Right atrium auricular region (tissue), 2 donors: ENCODE data around the gene PLLP. TPM values are rescaled to one million over a fixed set of nuclear protein-coding genes. Genes with fewer than 3 reads are reported as not detected.

Experiments
- DNase-seq: peaks from one replicate; pipeline ENCODE4 v3.0.0-alpha.2; 2019; ENCODE audit warnings: low spot score
- H3K27ac ChIP-seq, 2 donors: fragments of 200-600 bp; sonication (generic); 1 replicate in 1 of 2; 2 replicates in 1 of 2; pipeline ENCODE4 v1.5.1; 2016 to 2019
- H3K27me3 ChIP-seq, 2 donors: fragments of 200-600 bp; sonication (generic); one replicate each; pipeline versions ENCODE4 v1.5.1 to v1.6.0; 2017 to 2019
- H3K36me3 ChIP-seq: fragments of 200-600 bp; sonication (generic); one replicate; pipeline ENCODE4 v1.5.1; 2016
- H3K4me1 ChIP-seq, 2 donors: fragments of 200-600 bp; sonication (generic); one replicate each; pipeline versions ENCODE4 v1.5.1 to v1.6.0; 2017 to 2019
- H3K4me3 ChIP-seq, 2 donors: fragments of 200-600 bp; sonication (generic); 1 replicate in 1 of 2; 2 replicates in 1 of 2; pipeline ENCODE4 v1.5.1; 2017 to 2019; ENCODE audit warnings: mild to moderate bottlenecking in 1 of 2, moderate library complexity in 1 of 2
- H3K9me3 ChIP-seq, 2 donors: fragments of 200-600 bp; sonication (generic); one replicate each; pipeline ENCODE4 v1.5.1; 2019
- CTCF ChIP-seq, 2 donors: fragments of 200-600 bp; sonication (generic); IDR thresholded peaks; one replicate each; pipeline ENCODE4 v1.5.1; 2019; ENCODE audit warnings: antibody characterized with exemption in 2 of 2
- total RNA-seq, 2 donors: library from RNA; depleted of rRNA; stranded (reverse); fragments of >200 nt; gene quantifications; one replicate each; pipeline ENCODE4 v1.1.0, GENCODE V29; 2016

PLLP gene
- total RNA-seq, 2 donors from 2014 or later: 14.4 to 22.4 TPM

GRCh38 chr16:57282510-57283213 is 1.8 kb downstream of the PLLP start:
- Histone ChIP-seq H3K4me3 (no peak overlapping the region), H3K9me3 (no peaks in the 10 kb centered on the region), H3K27ac (no peak overlapping the region), H3K36me3 (no peaks in the 10 kb centered on the region), H3K27me3 (no peaks in the 10 kb centered on the region), H3K4me1 (peaks cover 0 to 16% of the 10 kb centered on the region in 2 donors)
- no peak for TF ChIP-seq CTCF (IDR thresholded peaks at IDR 0.05)
- DNase-seq: no peak

GRCh38 chr16:57281791-57282190 is 2.7 kb downstream of the PLLP start:
- no peaks in the 10 kb centered on the region for H3K9me3 ChIP-seq
- H3K27ac ChIP-seq: no peak overlapping the region
- H3K36me3 ChIP-seq: no peaks in the 10 kb centered on the region
- no peak overlapping the region for H3K4me3 ChIP-seq
- peaks cover 0 to 25% of the 10 kb centered on the region in 2 donors for H3K4me1 ChIP-seq
- H3K27me3 ChIP-seq: no peaks in the 10 kb centered on the region
- no peak for DNase-seq
- TF ChIP-seq CTCF (IDR thresholded peaks at IDR 0.05): no peak

GRCh38 chr16:57279780-57280638 is 4.5 kb downstream of the PLLP start:
- Histone ChIP-seq H3K36me3 (no peaks in the 10 kb centered on the region), H3K4me3 (no peak overlapping the region), H3K27me3 (no peaks in the 10 kb centered on the region), H3K9me3 (no peaks in the 10 kb centered on the region), H3K27ac (no peak overlapping the region), H3K4me1 (peaks cover 0 to 27% of the 10 kb centered on the region in 2 donors)
- no peak for TF ChIP-seq CTCF (IDR thresholded peaks at IDR 0.05)
- no peak for DNase-seq

GRCh38 chr16:57278494-57278893 is 6.0 kb downstream of the PLLP start:
- no peak overlapping the region for H3K27ac ChIP-seq
- no peak for DNase-seq
- H3K4me3 ChIP-seq: no peak overlapping the region
- H3K27me3 ChIP-seq: no peaks in the 10 kb centered on the region
- no peaks in the 10 kb centered on the region for H3K36me3 ChIP-seq
- TF ChIP-seq CTCF (IDR thresholded peaks at IDR 0.05): no peak
- no peaks in the 10 kb centered on the region for H3K9me3 ChIP-seq
- peaks cover 0 to 13% of the 10 kb centered on the region in 2 donors for H3K4me1 ChIP-seq

GRCh38 chr16:57277586-57277985 is 6.9 kb downstream of the PLLP start:
- Histone ChIP-seq H3K27ac (no peak overlapping the region), H3K9me3 (no peaks in the 10 kb centered on the region), H3K4me3 (no peak overlapping the region), H3K4me1 (peaks cover 0 to 13% of the 10 kb centered on the region in 2 donors), H3K27me3 (no peaks in the 10 kb centered on the region), H3K36me3 (no peaks in the 10 kb centered on the region)
- DNase-seq: no peak
- TF ChIP-seq CTCF (IDR thresholded peaks at IDR 0.05): no peak
